ENCODE results near the gene POU2AF1.

The POU2AF1 gene

DNA sequence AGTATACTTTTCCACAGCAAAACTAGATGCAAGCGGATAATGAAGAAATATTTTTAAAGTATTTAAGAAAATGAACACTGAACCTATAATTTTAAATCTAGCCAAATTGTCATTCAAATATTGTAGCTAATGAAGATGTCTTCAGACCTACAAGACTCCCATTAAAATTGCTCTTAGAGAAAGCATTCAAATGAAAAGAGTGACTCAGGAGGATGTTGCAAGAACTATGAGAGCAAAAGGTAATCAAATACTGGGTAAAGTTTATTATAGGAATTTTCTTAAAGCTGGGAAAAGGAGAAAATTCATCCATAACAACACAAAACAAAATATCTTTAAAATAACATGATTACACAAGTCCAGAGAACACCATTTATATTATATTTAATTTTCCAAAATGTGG is 5.4 kb upstream of the POU2AF1 start:
- DNase-seq = no peak

DNA sequence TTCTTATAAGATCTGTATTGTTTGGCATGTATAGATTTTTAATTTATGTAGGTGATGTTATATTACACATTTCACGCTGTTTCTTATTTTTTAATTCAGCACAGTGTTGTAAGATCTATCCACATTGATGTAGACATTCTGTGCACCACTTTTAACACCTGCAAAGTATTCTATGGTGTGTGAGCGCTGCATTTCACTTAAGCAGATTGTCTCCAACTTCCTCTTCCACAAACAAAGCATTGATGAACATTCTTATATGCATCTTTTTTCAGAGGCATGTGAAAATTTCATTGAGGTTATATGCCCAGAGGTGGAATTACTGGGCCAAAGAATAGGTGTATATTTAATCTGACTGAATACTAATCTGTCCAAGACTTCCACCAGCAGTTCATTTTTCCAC is 3.4 kb upstream of the POU2AF1 start:
- DNase-seq = no peak

DNA sequence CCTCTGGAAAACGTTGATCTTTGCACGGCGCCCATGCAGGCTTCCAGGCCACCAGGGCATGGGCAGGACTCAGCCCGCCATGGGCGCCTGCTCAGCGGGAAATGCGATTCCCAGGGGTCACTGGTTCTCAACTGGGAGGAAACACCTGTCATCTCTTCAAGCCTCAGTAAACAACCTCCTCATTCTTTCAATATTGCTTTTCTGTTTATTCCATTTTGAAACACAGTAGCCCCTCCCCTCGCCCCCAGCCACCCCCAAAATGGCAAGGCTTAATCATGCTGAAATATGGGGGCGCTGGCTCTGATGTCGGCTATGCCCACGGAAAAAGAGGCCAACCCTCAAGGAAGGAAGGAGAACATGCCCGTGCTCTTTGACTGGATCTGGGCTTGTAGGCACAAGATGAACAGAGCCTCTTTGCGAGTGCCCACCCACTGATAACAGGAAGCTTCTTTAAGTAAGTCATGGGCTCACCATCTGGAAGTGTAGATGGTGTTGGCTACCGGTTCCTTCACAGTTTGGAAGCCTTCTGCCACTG is 594 bp upstream of the POU2AF1 start:
- DNase-seq = no peak

DNA sequence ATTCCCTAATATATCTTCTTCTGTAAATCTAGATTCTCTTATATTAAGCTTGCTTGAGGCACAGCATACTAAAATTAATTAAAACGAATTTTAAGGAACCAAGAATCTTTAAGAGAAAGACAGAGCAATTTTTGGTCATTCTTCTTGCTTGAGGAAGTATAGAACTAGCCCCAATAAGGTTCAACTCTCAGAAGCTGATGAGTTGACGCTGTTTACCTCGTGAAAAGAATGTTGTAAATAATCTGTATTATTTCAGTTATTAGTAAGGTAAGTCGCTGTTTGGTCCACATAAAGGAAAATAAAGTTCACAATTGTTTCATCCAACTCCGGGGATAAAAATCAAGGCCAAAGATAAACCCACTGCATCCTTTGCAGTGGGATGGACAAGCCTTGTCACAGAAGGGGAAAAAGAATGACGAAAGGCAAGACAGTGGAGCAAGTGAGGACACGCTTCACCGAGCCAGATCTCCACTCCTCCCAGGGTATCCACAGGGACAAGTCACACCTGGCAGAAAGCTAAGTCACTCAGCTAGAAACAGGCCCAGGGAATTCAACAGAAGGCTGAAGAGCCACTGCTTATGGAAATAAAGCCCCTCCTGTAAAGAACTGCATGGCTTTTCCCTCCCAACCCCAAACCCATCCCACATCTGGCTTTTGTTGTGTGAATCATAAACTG is 752 bp downstream of the POU2AF1 start:
- no peak for DNase-seq

DNA sequence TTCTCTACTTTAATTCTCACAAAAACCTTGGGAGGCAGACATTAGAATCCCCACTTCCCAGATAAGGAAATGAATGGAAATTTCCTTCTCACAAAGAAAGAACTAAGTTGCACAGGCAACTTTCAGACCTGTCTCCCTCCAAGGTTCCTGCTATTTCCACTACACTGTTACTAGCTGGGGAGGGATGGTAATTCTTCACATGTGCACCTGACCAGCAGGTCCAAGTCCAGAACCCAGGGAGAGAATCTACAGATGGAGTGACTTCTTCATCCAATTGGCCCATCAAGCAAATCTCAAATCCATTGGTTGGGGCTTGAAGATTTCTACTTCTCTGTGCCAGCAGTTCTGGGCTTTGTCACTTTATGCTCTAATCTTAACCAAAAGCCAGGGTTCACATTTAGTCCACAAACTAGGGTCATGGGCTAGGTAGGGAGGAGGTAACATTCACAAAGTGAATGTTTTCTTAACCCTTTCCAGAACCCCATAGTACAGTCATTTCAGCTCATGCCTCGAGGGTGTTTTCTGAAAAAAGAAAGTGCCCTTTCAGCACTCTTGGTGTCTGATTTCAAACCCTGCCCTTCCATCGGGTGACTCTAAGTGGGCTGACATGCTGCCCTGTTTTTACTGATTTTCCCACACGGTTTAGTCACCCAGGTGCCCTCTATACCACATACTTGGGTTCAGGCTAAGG is 2.7 kb downstream of the POU2AF1 start:
- no peak for DNase-seq

DNA sequence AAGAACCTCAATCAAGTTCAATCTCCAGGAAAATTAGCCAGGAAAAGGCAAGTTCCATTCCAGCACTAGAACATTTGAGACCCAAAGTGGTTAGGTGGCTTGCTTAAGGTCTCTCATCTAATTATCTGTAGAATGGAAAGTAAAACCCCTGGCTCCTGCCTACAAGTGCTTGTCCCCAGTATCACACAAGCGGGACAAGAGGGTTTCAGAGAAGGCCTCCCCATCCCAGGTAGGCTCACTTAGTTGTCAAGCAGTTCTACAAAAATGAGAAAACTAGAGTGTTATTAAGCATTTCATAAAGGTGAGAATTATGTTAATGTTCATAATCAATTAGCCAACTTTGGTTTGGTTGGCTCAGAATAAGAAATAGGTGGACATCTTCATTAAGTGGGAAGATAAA is 5.5 kb downstream of the POU2AF1 start:
- DNase-seq = no peak

DNA sequence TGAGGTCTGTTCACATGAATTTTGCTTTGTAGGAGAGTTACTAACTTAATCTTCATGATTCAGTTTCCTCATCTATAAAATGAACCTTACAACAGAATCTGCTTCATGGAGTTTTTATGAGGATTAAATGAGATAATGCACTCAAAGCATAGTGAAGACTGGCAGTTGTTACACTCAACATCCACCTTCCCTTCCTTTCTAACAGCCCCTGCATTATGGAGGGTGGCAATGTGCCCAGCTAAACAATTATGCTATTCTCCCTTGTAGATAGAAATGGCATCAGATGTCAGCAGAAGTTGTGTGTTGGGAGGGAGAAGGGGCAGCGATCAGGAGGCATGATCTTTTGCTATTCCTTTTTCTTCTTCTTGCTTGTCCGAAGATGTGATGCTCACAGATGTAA is 6.5 kb downstream of the POU2AF1 start:
- no peak for DNase-seq

DNA sequence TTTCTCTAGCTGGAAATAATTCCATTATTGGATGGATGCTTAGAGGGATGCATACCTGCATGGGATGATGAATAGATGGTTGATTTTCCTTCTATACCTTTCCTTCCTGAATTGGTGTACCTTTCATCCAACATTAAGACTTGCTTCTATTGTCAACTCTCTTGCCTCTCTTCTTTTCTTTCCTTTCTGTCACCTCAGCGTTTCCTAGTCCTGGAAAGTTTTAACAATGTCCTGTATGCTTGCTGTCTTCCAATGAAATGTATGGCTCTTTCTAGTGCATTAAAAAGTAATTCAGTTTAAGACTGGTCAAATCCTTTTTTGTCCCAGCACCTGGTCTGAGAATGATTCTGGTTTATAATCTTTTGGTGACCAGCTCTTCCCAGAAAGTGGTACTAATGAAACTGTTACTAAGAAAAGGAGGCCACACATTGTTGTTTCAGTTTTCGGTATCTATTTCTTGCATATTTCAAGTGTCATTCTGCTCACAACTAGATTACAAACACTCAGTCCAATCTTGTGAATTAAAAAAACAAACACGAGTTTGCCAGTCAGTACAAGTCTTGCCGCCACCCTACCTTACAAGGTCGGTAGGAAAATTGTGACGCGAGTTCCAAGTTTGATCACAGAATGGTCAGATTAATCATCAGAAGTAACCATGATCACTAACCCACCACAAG is 8.0 kb downstream of the POU2AF1 start:
- DNase-seq = no peak

DNA sequence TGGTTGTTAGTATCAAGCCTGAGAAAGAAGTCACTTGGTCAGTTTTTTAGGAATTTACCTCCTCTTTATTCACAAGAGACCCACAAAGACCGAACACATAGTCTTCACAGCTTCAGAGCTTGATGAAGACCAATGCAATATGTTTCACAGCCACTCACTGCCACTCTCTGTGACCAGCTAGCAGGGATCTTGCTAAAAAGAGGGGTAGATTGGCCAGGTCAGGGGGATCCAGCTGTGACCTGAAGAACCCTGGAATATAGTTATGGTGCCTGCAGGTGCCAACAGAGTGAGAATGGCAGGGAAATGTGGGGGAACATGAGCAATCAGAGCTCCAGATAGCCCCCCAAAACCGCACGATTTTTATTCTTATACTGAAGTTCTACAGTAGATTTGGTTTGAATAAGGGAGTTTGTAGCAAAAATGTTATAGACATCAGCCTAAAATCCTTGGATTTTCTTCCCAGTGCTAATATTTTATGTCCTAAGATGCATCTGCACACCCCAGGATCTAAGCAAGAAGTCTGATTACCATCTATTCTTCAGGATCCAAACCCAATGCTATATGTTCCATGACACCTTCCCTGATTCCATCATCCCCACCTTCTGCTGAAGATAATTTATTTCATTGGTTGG is 8.7 kb downstream of the POU2AF1 start:
- DNase-seq = no peak

DNA sequence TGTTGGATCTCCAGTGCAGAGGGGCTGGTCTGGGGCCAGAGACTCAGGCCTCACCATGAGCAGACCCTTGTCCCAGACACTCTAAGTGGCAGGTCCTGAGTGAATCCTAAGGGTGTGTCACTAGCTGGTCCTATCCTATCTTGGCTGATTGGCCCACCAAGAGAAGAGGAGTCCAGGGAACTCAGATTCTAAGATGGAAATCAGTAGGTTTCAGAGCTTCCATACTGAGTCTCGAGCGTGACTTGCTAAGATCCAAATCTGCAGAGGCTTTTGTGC is 10.9 kb downstream of the POU2AF1 start:
- DNase-seq = no peak

DNA sequence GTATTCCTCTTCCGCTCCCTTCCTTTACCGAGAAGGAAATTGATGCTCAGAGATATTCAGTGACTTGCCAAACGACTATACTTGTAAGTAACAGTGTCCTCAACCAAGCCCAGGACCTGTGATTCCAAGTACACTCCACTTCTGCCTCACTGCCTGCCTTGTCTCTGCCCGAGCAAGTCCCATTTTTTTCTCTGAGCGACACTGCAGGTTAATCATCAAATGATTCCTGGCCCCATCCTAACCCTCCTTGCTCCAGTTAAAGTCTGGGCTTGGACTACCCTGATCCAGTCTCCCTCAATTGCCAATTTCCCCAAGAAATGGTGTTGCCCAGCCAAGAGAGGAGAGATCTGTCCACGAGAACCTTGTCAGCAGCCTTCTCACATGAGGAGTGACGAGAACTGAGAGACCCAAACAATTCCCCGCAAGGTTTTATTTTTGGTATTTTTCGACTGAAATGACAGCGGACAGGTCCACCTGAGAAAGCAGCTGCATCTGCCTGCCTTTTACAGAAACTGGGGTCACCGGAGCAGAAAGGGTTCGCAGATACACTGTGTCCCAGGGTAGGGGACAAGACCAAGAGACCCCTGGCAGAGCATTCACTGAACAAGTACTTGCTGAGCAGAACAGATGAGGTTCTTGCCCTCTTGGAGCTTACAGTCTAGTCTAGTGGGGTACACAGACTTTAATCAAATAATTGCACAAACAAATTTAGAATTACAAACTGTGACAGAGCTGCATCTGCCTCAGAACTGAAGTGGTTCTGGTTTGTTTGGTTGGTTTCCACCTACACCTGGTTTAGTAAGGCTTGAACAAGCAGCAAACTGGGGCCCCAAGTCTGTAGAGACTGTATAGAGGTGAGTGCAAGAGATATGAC is 11.4 kb downstream of the POU2AF1 start:
- no peak for DNase-seq

DNA sequence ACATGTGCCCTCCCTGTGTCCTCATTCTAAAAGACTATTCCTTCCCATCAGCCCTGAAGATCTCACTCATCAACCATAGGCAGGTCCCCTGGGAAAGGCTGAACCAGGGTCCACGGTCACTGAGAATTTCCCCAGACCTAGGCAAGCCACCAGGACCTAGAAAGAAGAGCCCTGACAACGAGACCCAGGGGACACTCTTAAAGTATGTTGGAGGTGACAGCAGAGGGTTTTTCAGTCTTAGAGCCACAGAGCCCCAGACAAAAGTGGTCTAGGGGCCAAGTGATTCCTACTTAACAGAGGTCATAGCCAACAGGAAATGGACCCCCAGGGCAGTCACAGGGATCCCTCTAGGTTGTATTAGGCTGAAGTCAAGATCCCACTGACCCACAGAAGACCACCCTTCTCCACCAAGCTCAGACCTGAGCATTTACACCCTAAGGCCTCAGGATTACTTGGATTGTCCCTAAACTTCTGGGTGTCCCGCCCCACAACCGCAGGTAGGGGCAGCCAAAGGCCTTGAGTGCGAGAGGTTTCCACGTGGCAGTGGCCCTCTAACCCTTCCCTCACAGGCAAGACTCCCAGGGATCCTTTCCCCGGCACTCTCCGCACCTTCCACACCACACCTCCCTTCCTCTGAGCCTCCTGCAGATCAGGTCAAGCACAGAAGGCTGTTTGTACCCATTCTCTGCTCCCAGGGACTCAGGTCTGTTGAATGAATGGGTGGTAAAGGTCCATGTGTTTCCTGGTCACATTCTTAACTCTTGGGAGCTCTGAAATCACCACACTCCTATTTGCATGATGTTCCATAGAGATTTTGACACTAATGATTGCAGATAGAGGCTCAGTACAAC is 12.3 kb downstream of the POU2AF1 start:
- no peak for DNase-seq

DNA sequence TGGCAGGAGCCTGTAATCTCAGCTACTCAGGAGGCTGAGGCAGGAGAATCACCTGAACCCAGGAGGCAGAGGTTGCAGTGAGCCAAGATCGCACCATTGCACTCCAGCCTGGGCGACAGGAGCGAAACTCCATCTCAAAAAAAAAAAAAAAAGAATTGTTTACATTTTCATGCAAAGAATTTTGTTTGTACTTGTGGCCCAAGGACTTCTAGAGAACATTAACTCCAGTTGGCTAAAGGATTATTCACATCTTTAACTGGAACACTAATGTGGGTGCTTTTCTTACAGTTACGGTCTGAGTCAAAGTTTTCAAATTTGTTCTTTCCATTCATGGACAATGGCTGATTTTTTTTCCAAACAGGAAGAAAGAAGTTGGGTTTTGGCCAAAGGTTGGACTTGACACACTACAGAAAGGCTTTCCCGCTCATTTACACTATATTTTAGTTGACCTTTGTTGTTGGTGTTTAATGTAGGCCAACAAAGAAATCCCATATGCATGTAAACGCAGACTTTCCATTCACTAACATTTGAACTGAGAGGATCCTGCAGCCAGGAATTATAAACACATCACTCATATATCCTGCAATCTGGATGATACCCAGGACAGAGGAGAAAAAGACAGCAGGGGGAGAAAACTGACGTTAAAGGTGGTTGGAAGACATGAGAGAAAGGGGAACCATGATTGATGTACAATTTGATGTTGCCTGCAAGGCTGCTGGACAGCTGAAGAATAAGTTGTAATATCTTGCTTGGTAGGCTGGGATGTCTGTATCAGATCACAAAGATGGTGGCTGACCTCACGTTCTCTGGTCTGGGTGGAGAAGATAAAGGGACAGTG is 13.1 kb downstream of the POU2AF1 start:
- DNase-seq = no peak

DNA sequence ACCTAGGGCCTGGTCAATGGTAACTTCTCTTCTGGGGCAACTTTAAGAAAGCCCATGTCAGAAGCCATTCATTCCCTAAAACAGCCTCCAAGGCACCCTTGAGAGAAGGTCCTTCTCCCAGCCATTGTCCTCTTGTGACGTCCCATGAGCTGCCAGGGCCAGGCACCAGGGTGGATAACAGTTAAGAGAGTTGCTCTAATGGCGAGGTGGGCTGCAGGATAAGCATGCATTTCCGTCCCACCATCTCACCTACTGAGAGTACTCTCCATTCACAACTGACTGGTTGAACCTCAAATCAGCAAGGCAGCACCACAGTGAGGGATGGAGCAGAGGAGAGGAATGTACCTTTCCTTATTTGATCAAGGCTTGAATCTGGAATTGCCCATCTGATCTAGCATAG is 14.6 kb downstream of the POU2AF1 start:
- DNase-seq = no peak

DNA sequence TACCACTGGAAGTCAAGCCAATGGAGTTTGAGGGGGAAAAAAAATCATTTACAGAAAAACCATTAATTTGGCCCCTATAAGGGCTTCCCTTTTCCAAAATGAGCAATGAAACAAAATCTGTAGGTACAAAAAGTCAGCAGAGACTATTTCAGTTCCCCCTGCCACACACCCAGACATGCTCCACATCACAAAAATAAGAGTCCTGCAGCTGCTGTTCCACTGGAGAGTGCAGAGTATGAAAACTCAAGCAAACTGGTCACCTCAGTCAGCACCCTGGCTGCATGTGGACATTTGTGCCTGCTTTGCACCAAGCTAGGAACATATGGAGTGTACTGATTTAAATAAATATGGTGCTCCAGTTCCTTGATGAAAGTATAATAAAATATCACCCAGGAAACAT is 15.1 kb downstream of the POU2AF1 start:
- no peak for DNase-seq

DNA sequence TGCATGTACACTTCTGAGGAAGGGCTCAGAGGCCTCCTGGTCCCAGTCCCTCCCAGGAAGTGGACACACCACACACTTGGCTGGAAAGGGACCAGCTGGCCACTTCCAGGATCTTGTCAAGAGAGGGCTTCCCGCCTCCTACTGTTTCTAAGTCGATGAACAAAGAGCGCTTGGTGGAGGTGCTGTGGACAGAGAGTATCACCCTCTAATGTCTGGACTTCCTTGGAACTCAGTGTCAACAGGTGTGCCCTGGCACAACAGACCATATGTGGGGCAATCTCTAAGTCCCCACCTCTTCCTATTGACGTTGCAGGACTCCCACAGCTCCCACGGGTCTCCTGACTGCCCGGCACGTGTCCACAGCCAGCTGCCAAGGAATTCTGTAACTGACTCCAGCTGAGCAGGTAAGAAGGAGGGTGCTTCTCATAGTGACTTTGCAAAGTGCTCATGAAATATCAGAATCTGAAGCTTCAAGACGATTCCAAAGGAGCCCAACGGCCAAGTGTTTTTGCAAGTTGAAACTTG is 16.1 kb downstream of the POU2AF1 start:
- no peak for DNase-seq

DNA sequence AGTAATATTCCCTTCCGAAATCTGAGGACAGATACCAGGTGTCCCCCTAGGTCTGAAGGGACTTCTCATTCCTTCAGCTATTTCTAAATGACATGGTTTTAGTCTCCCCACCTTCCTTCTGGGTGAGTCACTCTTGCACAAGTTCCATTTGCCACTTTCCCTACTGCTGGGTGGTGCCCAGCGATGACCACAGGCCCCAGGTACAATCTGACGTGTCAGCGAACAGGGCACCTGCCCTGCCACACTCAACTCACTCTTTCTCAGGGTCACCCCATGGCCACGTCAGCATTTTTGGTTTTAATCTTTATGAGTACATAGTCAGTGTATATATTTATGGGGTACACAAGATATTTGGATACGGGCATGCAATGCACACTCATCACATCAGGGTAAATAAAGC is 17.2 kb downstream of the POU2AF1 start:
- no peak for DNase-seq

DNA sequence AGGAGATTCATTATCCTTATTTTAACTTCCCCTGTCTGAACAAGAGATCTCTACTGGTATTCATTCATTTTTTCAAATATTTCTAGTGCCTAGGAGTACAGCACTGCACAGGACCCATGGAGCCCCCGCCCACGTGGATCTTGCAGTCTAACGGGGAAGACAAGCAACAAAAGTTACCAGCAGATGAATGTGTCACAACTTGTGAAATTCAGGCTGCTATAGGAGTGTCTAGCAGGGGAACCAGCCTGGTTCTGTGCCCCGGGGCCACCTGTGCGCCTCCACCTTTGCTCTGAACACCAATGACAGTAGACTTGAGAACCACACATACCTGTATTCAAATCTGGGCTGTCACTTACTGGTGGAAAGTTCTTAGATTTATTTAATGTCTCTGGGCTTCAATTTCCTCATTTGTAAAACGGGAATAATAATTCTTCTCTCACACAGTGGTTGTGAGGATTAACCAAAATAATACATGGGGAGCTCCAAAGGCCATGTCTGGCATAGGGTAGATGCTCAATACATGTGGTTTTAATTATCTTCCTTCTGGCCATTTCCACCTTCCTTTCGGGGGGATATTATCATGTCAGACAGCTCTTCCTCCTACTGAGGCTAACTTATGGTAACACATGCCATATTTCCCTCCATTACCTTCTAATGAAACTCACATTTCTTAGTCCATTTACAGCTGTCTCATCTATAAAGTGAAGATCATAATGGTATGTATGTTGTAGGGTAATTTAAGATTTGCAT is 17.8 kb downstream of the POU2AF1 start:
- DNase-seq = no peak

DNA sequence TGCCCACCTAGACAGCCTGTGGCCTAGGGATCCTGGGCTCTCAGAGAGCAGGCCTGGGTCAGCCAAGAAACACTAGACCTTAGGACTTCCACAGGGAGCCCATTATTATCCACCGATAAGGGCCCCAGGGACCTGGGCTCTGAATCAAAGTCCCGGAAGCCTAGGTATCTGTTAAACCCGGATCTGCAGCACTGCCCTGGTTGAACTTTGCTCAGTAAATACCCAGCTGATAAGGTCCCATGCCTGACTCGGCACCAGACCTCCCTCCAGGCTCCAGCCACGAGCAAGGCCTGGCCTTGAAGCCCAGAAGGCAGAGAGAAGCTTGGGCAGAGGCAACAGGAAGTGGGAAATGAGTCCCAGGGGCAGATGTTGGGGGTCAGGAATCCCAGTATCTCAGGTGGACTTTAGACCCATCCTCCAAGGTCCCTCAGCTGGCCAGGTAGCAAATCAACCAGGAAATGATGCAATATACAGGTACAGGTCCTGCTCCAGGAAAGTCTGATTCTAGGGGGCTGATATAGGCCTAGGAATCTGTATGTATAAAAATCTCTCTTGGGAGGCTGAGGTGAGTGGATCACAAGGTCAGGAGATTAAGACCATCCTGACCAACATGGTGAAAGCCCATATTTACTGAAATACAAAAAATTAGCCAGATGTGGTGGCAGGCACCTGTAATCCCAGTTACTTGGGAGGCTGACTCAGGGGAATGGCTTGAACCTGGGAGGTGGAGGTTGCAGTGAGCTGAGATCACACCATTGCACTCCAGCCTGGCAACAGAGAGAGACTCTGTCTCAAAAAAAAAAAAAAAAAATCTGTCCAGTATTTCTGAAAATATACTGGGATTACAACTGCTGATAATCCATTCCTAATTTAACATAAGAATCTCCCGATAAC is 18.7 kb downstream of the POU2AF1 start:
- no peak for DNase-seq
